Pancreas (tissue), 10 donors: ENCODE data around the gene NECAB2. TPM values are rescaled to one million over a fixed set of nuclear protein-coding genes. Genes with fewer than 3 reads are reported as not detected.

ENCODE experiments used
- ATAC-seq, 4 donors: fragments of 200-7000 bp; cut with Tn5 transposase; one replicate each; pipeline versions ENCODE4 v1.8.0 to v1.9.1; 2020; ENCODE audit warnings: mild to moderate bottlenecking in 4 of 4, moderate library complexity in 4 of 4
- DNase-seq, 6 donors: peaks; one replicate each; pipeline ENCODE4 v3.0.0-alpha.2; 2020
- FAIRE-seq: peaks from 2 replicates; lab custom pipeline; 2012; peaks lifted over from hg19 to GRCh38; lab: Jason Lieb, UNC
- H3K27ac ChIP-seq, 4 donors: fragments of 200-600 bp; sonication (generic); 1 replicate in 3 of 4; 2 replicates in 1 of 4; pipeline versions ENCODE4 v1.5.0 to v1.8.0; 2020
- H3K27me3 ChIP-seq, 4 donors: fragments of 200-600 bp; one replicate each; pipeline ENCODE4 v1.8.0; 2021
- H3K36me3 ChIP-seq, 3 donors: fragments of 200-600 bp; sonication (generic) in 1 of 3; one replicate each; pipeline versions ENCODE4 v1.5.0 to v1.8.0; 2020 to 2021
- H3K4me1 ChIP-seq, 3 donors: fragments of 200-600 bp; one replicate each; pipeline ENCODE4 v1.8.0; 2021
- H3K4me3 ChIP-seq, 4 donors: fragments of 200-600 bp; sonication (generic) in 2 of 4; one replicate each; pipeline versions ENCODE4 v1.5.0 to v1.8.0; 2020 to 2021
- H3K9me3 ChIP-seq, 4 donors: fragments of 200-600 bp; one replicate each; pipeline ENCODE4 v1.8.0; 2021
- CTCF ChIP-seq, 4 donors: fragments of 200-600 bp; sonication (generic) in 3 of 4; IDR thresholded peaks; one replicate each; pipeline versions ENCODE4 v1.5.0 to v1.8.0; 2021; ENCODE audit warnings: antibody characterized with exemption in 4 of 4
- WGBS, 2 donors: extraction: QIAGEN DNeasy Blood & Tissue Kit; methylation state at CpG; one replicate each; pipeline ENCODE4 v1.1.7; 2013; 5-methylcytosine and 5-hydroxymethylcytosine counted together
- intact Hi-C, 3 donors: fragments of 100-400 bp; cut with DNase I; formaldehyde crosslinking; loops; one replicate each; pipeline versions ENCODE4 v1.11.1 to v1.14.2; 2022
- polyA plus RNA-seq, 2 donors: library from polyadenylated mRNA; stranded (reverse); fragments of 200-250 nt; gene quantifications; one replicate each; pipeline ENCODE4 v1.2.3, GENCODE V29; 2013
- total RNA-seq, 6 donors: library from RNA; stranded (reverse); fragmentation: NEBNext Ultra II Directional in 4 of 6; extraction: Animal tissue kit (Norgen Biotek cat#: 25700) in 4 of 6; gene quantifications; one replicate each; pipeline versions ENCODE4 v1.2.1 to v1.2.4, GENCODE V29; 2021 to 2023
- donor health status: healthy with polysubstance abuse.
- donor health status: DM: no; HTN: no; CAD: no; lungs with moderate emphysema.
- donor health status: DM: no; HTN: no; CAD: no.
- donor health status: control.
- donor health status: control.
- donor health status: Bipolar disorder and iron deficiency.
- donor health status: DM: yes; HTN: yes; CAD: no.
- donor health status: DM: no; HTN: no; CAD: no.
- donor health status: DM: no; HTN: no; CAD: no.
- donor health status: DM: yes; HTN: yes; CAD: no.

Gene NECAB2
- total and polyA plus RNA-seq, 8 donors, result 0.37 to 23.8 (median 1.2) TPM

- intact Hi-C loops, result loop anchor here in 2 of 3 donors (5.0 to 10.0 kb wide), 3 partner anchors 79 to 209 kb away; partner anchors contain the start of gene SLC38A8 (in 1 of the 2)
- Histone ChIP-seq H3K27ac (no peak overlapping the region), H3K9me3 (no peaks in the 10 kb centered on the region), H3K36me3 (peaks cover 0 to 17% (median 0%) of the 10 kb centered on the region in 3 donors), H3K4me3 (no peak overlapping the region), H3K27me3 (no peaks in the 10 kb centered on the region), H3K4me1 (no peaks in the 10 kb centered on the region)
- FAIRE-seq (no peak), DNase-seq (peak in 1 of 6 donors; percentile 69), ATAC-seq (no peak)
- WGBS, 2 donors, result 89 to 92% methylated on average over 36 of the region's 36 CpGs
- TF ChIP-seq CTCF (IDR thresholded peaks at IDR 0.05), result no peak
Observed at GRCh38 chr16:83965444-83966152, 2.4 kb upstream of the NECAB2 start.

- Histone ChIP-seq H3K4me1 (no peaks in the 10 kb centered on the region), H3K4me3 (no peak overlapping the region), H3K9me3 (no peaks in the 10 kb centered on the region), H3K27ac (no peak overlapping the region), H3K36me3 (peaks cover 0 to 11% (median 0%) of the 10 kb centered on the region in 3 donors), H3K27me3 (no peaks in the 10 kb centered on the region)
- intact Hi-C loops, result loop anchor here in 2 of 3 donors (5.0 to 10.0 kb wide), 3 partner anchors 79 to 209 kb away; partner anchors contain the start of gene SLC38A8 (in 1 of the 2)
- no peak for ATAC-seq
- no peak for FAIRE-seq
- TF ChIP-seq CTCF (IDR thresholded peaks at IDR 0.05), result no peak
- 92 to 93% methylated on average over 9 to 13 of the region's 13 CpGs for WGBS, 2 donors
- DNase-seq, result peak in 1 of 6 donors; percentile 67
Observed at GRCh38 chr16:83966153-83966696, 1.8 kb upstream of the NECAB2 start.

GRCh38 chr16:83967091-83967490 is 953 bp upstream of the NECAB2 start:
- FAIRE-seq (no peak), DNase-seq (peak in 1 of 6 donors; percentile 12), ATAC-seq (no peak)
- no peaks in the 10 kb centered on the region for H3K9me3 ChIP-seq
- H3K4me3 ChIP-seq, result no peak overlapping the region
- 65 to 67% methylated on average over 2 of the region's 2 CpGs for whole genome bisulfite sequencing, 2 donors
- no peak overlapping the region for H3K27ac ChIP-seq
- H3K36me3 ChIP-seq, result peaks cover 0 to 6% (median 0%) of the 10 kb centered on the region in 3 donors
- no peak for TF ChIP-seq CTCF (IDR thresholded peaks at IDR 0.05)
- intact Hi-C loops, result loop anchor here in 2 of 3 donors (5.0 to 10.0 kb wide), 3 partner anchors 78 to 208 kb away; partner anchors contain the start of gene SLC38A8 (in 1 of the 2)
- no peaks in the 10 kb centered on the region for H3K4me1 ChIP-seq
- H3K27me3 ChIP-seq, result no peaks in the 10 kb centered on the region

- Histone ChIP-seq H3K36me3 (no peaks in the 10 kb centered on the region), H3K4me1 (no peaks in the 10 kb centered on the region), H3K27ac (no peak overlapping the region), H3K27me3 (no peaks in the 10 kb centered on the region), H3K9me3 (no peaks in the 10 kb centered on the region), H3K4me3 (peak overlapping the region in 2 of 4 donors; percentile 22 to 40)
- no peak for FAIRE-seq
- no peak for DNase-seq
- ATAC-seq, result peak in 2 of 4 donors; percentile 15 to 26
- 0 to 1% methylated on average over 2 to 82 of the region's 87 CpGs for WGBS, 2 donors
- no peak for TF ChIP-seq CTCF (IDR thresholded peaks at IDR 0.05)
- intact Hi-C loops, result loop anchor here in 2 of 3 donors (5.0 to 10.0 kb wide), 3 partner anchors 76 to 206 kb away; partner anchors contain the start of gene SLC38A8 (in 1 of the 2)
Observed at GRCh38 chr16:83968306-83968851, 335 bp downstream of the NECAB2 start.
